HG02642 (cell line): ENCODE measurements around the gene SPINK6.

Experiments
- ATAC-seq: cut with Tn5 transposase; IDR thresholded peaks from one replicate; pipeline ENCODE4 v1.9.1; 2021; ENCODE audit warnings: mild to moderate bottlenecking; ENCODE audit not compliant: unreplicated experiment, poor library complexity

The SPINK6 gene

GRCh38 chr5:148202531-148203203 is at the start of gene SPINK6:
SPINK6 (plus strand) TSS chr5:148203042; CDS start chr5:148203097, 55 bp downstream.
- ATAC-seq: no peak

GRCh38 chr5:148156609-148157008 is 46.2 kb upstream of the SPINK6 start:
- ATAC-seq: no peak

GRCh38 chr5:148162038-148162437 is 40.8 kb upstream of the SPINK6 start:
- ATAC-seq: no peak

- no peak for ATAC-seq
Observed at GRCh38 chr5:148163345-148163744, 39.5 kb upstream of the SPINK6 start.

GRCh38 chr5:148166550-148167283 is 36.1 kb upstream of the SPINK6 start:
- ATAC-seq: no peak

GRCh38 chr5:148168246-148168645 is 34.6 kb upstream of the SPINK6 start, which contains the start of gene SPINK14:
SPINK14 (plus strand) TSS chr5:148168546; CDS start chr5:148169733, 1,187 bp downstream.
- ATAC-seq: no peak

- ATAC-seq: no peak
Observed at GRCh38 chr5:148172377-148172776, 30.5 kb upstream of the SPINK6 start.

- no peak for ATAC-seq
Observed at GRCh38 chr5:148176480-148176879, 26.4 kb upstream of the SPINK6 start.

GRCh38 chr5:148177207-148177606 is 25.6 kb upstream of the SPINK6 start:
- no peak for ATAC-seq

- peak; percentile 53 for ATAC-seq
Observed at GRCh38 chr5:148179234-148179824, 23.5 kb upstream of the SPINK6 start.

- no peak for ATAC-seq
Observed at GRCh38 chr5:148186248-148187003, 16.4 kb upstream of the SPINK6 start.

GRCh38 chr5:148191010-148191409 is 11.8 kb upstream of the SPINK6 start:
- no peak for ATAC-seq

GRCh38 chr5:148193202-148193601 is 9.6 kb upstream of the SPINK6 start:
- no peak for ATAC-seq

- ATAC-seq: no peak
Observed at GRCh38 chr5:148201151-148201550, 1.7 kb upstream of the SPINK6 start.

GRCh38 chr5:148205044-148205806 is 2.4 kb downstream of the SPINK6 start:
- no peak for ATAC-seq

- no peak for ATAC-seq
Observed at GRCh38 chr5:148205865-148206264, 3.0 kb downstream of the SPINK6 start.

- no peak for ATAC-seq
Observed at GRCh38 chr5:148206620-148207019, 3.8 kb downstream of the SPINK6 start.

GRCh38 chr5:148208226-148208625 is 5.4 kb downstream of the SPINK6 start:
- no peak for ATAC-seq

- ATAC-seq: no peak
Observed at GRCh38 chr5:148209151-148209770, 6.4 kb downstream of the SPINK6 start.
